Naive B cell (primary cell): Measurements from ENCODE around the gene ZNF80. TPM values are rescaled to one million over a fixed set of nuclear protein-coding genes. Genes with fewer than 3 reads are reported as not detected.
"Not testable (repeated sequence)": the region's sequence is repeated elsewhere in the genome, so short reads cannot be mapped to it uniquely, and the experiment has no call there.

Experiments used
- ATAC-seq, 2 donors: fragments of 150-1000 bp; cut with Tn5 transposase; 2 replicates each; pipeline ENCODE4 v1.10.0; 2021; ENCODE audit warnings: low read depth in 2 of 2, mild to moderate bottlenecking in 2 of 2, moderate library complexity in 2 of 2
- DNase-seq: peaks from one replicate; pipeline ENCODE4 v3.0.0; 2022
- H3K27ac Mint-ChIP-seq, 6 donors: one replicate each; pipeline ENCODE4 v1.8.0; 2020 to 2022; ENCODE audit warnings: mild to moderate bottlenecking in 6 of 6, mixed read lengths in 6 of 6, moderate library complexity in 5 of 6, inconsistent platforms in 2 of 6
- H3K27me3 Mint-ChIP-seq, 3 donors: one replicate each; pipeline ENCODE4 v1.8.0; 2021 to 2022; ENCODE audit warnings: mixed read lengths in 3 of 3, mild to moderate bottlenecking in 1 of 3
- H3K36me3 Mint-ChIP-seq, 2 donors: one replicate each; pipeline ENCODE4 v1.8.0; 2020 to 2022; ENCODE audit warnings: mixed read lengths in 2 of 2, inconsistent platforms in 1 of 2, mild to moderate bottlenecking in 1 of 2
- H3K4me1 Mint-ChIP-seq, 3 donors: one replicate each; pipeline ENCODE4 v1.8.0; 2020 to 2022; ENCODE audit warnings: mixed read lengths in 3 of 3, inconsistent platforms in 1 of 3, mild to moderate bottlenecking in 1 of 3, moderate library complexity in 1 of 3
- H3K4me3 Mint-ChIP-seq, 8 donors: one replicate each; pipeline ENCODE4 v1.8.0; 2020 to 2022; ENCODE audit warnings: mild to moderate bottlenecking in 8 of 8, mixed read lengths in 8 of 8, moderate library complexity in 8 of 8, inconsistent platforms in 2 of 8
- H3K9me3 Mint-ChIP-seq, 7 donors: one replicate each; pipeline ENCODE4 v1.8.0; 2020 to 2022; ENCODE audit warnings: mixed read lengths in 7 of 7, mild to moderate bottlenecking in 5 of 7, inconsistent platforms in 2 of 7, moderate library complexity in 1 of 7
- polyA plus RNA-seq, 6 donors: library from polyadenylated mRNA; unstranded; fragments of 300-500 nt; fragmentation: Illumina TruSeq; gene quantifications; one replicate each; pipeline ENCODE4 v1.2.3, GENCODE V29; 2021; ENCODE audit warnings: low read depth in 6 of 6

Gene ZNF80
- polyA plus RNA-seq, 6 donors from 2014 or later: 0.27 TPM; not detected in 5

DNA sequence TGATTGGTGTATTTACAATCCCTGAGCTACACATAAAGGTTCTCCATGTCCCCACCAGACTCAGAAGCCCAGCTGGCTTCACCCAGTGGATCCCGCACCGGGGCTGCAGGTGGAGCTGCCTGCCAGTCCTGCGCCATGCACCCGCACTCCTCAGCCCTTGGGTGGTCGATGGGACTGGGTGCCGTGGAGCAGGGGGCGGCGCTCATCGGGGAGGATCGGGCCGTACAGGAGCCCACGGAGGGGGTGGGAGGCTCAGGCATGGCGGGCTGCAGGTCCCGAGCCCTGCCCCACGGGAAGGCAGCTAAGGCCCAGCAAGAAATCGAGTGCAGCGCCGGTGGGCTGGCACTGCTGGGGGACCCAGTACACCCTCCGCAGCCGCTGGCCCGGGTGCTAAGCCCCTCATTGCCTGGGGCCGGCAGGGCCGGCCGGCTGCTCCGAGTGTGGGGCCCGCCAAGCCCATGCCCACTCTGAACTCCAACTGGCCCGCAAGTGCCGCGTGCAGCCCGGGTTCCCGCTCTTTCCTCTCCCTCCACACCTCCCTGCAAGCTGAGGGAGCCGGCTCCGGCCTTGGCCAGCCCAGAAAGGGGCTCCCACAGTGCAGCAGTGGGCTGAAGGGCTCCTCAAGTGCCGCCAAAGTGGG is 888 bp upstream of the ZNF80 start:
- not testable (repeated sequence) for H3K4me3 Mint-ChIP-seq, H3K27ac Mint-ChIP-seq, ATAC-seq, H3K36me3 Mint-ChIP-seq, DNase-seq, H3K9me3 Mint-ChIP-seq, H3K27me3 Mint-ChIP-seq
- H3K4me1 Mint-ChIP-seq: peaks cover 9 to 15% (median 15%) of the 10 kb centered on the region in 3 donors

DNA sequence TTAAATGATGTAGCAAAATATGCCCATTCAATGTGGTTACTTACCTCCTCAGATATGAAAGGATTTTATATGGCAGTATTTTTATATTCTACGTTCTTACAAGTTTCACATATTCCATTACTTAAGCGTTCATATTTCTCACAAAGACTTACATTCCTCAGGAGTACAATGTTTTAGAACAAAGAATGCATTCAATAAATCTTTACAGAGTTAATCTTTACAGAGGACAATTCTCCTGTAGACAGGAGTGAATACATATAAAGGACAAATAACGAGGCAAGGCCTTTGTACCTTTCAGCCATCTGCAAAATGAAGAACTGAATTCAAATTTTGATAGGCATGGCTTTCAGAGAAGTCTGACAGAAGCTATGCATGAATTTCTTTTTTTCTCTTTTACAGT is 1.9 kb downstream of the ZNF80 start:
- Mint-ChIP-seq H3K27me3 (no peaks in the 10 kb centered on the region), H3K9me3 (no peaks in the 10 kb centered on the region), H3K4me1 (peaks cover 14 to 21% (median 16%) of the 10 kb centered on the region in 3 donors), H3K27ac (peak overlapping the region in 1 of 6 donors; percentile 15), H3K36me3 (no peaks in the 10 kb centered on the region), H3K4me3 (no peak overlapping the region)
- DNase-seq (no peak), ATAC-seq (no peak)

DNA sequence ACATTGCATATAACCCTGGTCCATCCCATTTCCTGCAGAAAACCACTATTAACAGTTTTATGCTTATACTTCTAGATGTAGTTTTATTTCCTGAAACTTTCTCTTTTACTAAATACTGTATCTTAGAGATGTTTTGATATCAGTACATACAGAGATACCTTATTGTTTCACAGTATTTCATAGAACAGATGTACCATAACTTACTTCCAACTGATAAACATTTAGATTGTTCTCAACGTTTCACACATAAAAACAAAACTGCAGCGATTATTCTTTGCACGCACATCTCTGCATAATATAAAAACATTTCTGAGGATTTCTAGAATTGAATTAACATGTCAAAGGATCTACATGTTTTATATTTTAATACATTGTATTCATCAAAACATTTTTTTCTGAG is 2.6 kb downstream of the ZNF80 start:
- H3K36me3 Mint-ChIP-seq: no peaks in the 10 kb centered on the region
- peak overlapping the region in 1 of 6 donors; percentile 15 for H3K27ac Mint-ChIP-seq
- no peaks in the 10 kb centered on the region for H3K9me3 Mint-ChIP-seq
- H3K4me3 Mint-ChIP-seq: no peak overlapping the region
- ATAC-seq: no peak
- H3K27me3 Mint-ChIP-seq: no peaks in the 10 kb centered on the region
- peaks cover 14 to 21% (median 16%) of the 10 kb centered on the region in 3 donors for H3K4me1 Mint-ChIP-seq
- no peak for DNase-seq

DNA sequence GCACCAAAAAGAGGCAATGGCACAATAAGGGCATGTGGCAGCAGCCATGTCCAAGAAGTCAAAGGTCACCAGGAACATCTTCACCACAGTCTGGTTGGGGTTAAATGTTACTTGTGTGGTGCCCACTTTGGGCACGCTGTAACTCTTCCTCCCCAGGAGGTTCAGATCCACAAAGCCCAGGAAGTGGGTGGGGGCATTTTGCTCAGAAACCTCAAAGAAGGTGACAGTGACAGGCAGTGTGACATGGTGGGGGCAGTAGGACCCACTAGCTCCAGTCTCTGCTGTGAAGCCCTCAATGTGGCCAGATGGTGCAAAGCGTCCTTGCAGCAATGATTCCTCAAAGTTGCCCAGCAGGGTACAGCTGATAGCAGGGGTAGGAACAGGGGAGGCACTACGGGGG is 5.8 kb downstream of the ZNF80 start:
- H3K27me3 Mint-ChIP-seq: no peaks in the 10 kb centered on the region
- ATAC-seq: no peak
- H3K27ac Mint-ChIP-seq: peak overlapping the region in 2 of 6 donors; percentile 57 to 82
- H3K4me3 Mint-ChIP-seq: peak overlapping the region in 1 of 8 donors; percentile 6
- no peak for DNase-seq
- H3K36me3 Mint-ChIP-seq: no peaks in the 10 kb centered on the region
- H3K4me1 Mint-ChIP-seq: peaks cover 21 to 26% (median 23%) of the 10 kb centered on the region in 3 donors
- H3K9me3 Mint-ChIP-seq: no peaks in the 10 kb centered on the region

DNA sequence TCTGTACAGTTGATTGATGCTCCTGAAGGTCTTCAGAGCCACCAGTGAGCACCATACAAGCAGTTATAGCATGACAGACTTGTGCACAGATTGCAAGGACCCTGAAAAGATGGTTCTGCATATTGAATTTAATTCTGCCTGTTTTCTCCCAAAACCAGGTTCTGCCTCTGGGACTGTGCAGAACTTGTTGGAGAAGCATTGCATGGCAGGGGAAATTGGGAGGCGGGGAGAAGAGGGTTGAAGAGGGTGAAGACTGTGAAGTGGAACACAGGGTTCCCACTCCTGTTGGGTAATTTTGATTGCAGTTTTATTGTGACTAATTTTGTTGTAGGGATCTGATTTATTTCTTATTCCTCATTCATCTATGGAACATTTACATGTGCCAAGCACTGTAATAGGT is 10.3 kb downstream of the ZNF80 start:
- no peak overlapping the region for H3K4me3 Mint-ChIP-seq

DNA sequence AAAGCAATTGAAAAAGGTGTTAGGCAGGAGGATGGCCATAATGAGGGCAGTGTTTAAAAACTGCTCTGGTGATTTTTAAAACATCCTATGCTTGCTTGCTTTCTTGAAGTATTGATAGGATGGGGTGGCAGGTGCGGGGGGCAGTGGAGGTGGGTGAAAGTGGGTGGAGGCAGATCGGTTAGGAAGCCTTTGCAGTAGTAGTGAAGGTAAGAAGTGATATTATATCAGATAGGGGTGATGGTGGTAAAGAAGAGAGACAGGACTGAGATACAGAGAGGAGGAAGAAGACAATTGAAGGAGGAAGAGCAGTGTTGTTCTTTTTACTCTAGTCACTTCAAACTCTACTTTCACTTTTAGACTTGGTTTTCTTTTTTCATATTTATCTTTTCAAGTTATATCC is 11.1 kb downstream of the ZNF80 start:
- Mint-ChIP-seq H3K4me3 (peak overlapping the region in 7 of 8 donors; percentile 10 to 88 (median 63)), H3K36me3 (peaks cover 0 to 8% of the 10 kb centered on the region in 2 donors)

More for the DNA sequence above, 10.3 kb downstream of the ZNF80 start:
- no peak for DNase-seq
- ATAC-seq: no peak
- Mint-ChIP-seq H3K27ac (peak overlapping the region in 2 of 6 donors; percentile 44 to 86), H3K9me3 (peaks cover 0 to 19% (median 7%) of the 10 kb centered on the region in 7 donors), H3K36me3 (peaks cover 0 to 8% of the 10 kb centered on the region in 2 donors), H3K4me1 (peaks cover 49 to 67% (median 52%) of the 10 kb centered on the region in 3 donors), H3K27me3 (no peaks in the 10 kb centered on the region)

DNA sequence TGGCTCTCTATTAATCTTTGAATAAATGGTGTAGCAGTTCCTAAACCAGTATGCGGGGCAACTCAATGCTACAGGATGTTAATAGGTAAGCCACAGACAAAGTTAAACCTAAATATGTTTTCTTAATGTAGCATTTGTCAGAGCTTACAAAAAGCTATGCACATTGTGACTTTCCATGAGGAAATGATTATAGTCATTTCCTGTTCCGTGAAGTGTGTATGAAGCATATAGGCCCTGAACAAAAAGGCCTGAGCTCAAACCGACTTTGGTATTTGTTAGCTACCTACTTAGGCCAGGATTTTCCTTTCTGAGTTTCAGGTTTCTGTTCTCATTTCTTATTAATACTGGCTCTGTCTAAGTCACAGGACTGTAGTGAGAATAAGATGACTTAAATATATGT is 14.2 kb downstream of the ZNF80 start:
- peak overlapping the region; percentile 23 to 86 (median 72) for H3K27ac Mint-ChIP-seq
- H3K4me1 Mint-ChIP-seq: peaks cover 56 to 59% (median 59%) of the 10 kb centered on the region in 3 donors
- H3K4me3 Mint-ChIP-seq: peak overlapping the region in 2 of 8 donors; percentile 6 to 43
- peaks cover 0 to 19% (median 7%) of the 10 kb centered on the region in 7 donors for H3K9me3 Mint-ChIP-seq
- peak; percentile 35 for DNase-seq
- peaks cover 6 to 8% of the 10 kb centered on the region in 2 donors for H3K36me3 Mint-ChIP-seq
- no peaks in the 10 kb centered on the region for H3K27me3 Mint-ChIP-seq
- peak; percentile 79 to 85 for ATAC-seq

More for the DNA sequence above, 11.1 kb downstream of the ZNF80 start:
- ATAC-seq (no peak), DNase-seq (no peak)
- Mint-ChIP-seq H3K27me3 (no peaks in the 10 kb centered on the region), H3K9me3 (peaks cover 0 to 19% (median 7%) of the 10 kb centered on the region in 7 donors), H3K4me1 (peaks cover 47 to 61% (median 47%) of the 10 kb centered on the region in 3 donors), H3K27ac (peak overlapping the region; percentile 86 to 97 (median 94))

DNA sequence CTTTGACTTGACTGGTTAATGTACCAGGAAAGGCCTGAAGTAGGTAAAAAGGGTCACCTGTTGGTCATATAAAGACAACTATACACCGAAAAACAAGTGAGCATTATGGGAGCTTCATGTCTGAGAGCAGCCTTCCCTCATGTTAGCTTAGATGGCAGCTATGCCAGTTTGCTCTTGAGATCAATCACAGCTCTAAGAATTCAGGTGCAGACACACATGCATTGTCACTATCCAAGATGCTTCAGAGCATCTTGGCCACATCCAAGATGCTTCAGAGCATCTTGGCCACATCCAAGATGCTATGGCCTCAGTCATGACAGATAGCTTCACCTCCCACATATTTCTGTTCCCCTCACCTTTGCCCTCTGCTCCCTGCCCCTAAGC is 15.5 kb downstream of the ZNF80 start:
- peaks cover 6 to 8% of the 10 kb centered on the region in 2 donors for H3K36me3 Mint-ChIP-seq
- DNase-seq (no peak), ATAC-seq (no peak)
- H3K9me3 Mint-ChIP-seq: peaks cover 0 to 19% (median 7%) of the 10 kb centered on the region in 7 donors
- no peak overlapping the region for H3K4me3 Mint-ChIP-seq
- H3K4me1 Mint-ChIP-seq: peaks cover 51 to 53% (median 52%) of the 10 kb centered on the region in 3 donors
- no peaks in the 10 kb centered on the region for H3K27me3 Mint-ChIP-seq
- H3K27ac Mint-ChIP-seq: peak overlapping the region in 4 of 6 donors; percentile 14 to 86 (median 34)

DNA sequence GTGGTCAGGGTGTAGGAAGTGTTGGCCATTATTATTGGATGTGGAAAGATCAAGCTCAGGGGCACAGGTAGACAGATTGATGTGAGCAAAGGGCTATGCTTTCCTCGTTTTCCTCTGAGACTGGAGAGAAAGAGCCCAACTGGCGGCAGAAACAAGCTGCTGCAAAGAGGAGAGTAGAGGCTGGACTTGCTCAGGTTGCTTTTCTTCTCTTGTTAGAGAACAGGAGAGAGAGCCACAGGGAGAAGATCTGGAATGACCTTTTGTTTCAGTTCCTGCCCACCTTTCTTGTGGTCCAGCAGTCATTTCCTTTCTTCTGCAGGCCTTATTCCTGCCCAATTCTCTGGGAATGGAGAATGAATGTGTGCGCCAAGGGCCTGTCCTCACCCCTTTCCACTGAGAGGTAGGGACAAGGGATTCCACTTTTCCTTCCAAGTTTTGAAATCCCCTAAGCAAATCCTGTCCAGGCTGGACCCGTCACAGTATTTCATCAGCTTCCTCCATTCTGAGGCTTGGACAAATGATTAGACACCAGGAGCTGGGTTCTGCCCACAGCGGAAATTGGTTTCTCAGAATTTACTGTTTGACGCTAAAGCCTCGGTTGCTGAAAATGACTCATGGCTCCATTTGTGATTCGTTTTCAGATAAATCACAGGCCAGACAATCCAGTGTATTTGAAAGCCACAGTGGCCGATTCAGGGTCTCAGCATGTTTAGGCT is 16.1 kb downstream of the ZNF80 start:
- peaks cover 0 to 19% (median 7%) of the 10 kb centered on the region in 7 donors for H3K9me3 Mint-ChIP-seq
- peaks cover 47 to 48% (median 48%) of the 10 kb centered on the region in 3 donors for H3K4me1 Mint-ChIP-seq
- no peak for DNase-seq
- peaks cover 6 to 8% of the 10 kb centered on the region in 2 donors for H3K36me3 Mint-ChIP-seq
- no peaks in the 10 kb centered on the region for H3K27me3 Mint-ChIP-seq
- peak overlapping the region in 1 of 8 donors; percentile 15 for H3K4me3 Mint-ChIP-seq
- no peak for ATAC-seq
- H3K27ac Mint-ChIP-seq: peak overlapping the region in 3 of 6 donors; percentile 60 to 86 (median 61)

DNA sequence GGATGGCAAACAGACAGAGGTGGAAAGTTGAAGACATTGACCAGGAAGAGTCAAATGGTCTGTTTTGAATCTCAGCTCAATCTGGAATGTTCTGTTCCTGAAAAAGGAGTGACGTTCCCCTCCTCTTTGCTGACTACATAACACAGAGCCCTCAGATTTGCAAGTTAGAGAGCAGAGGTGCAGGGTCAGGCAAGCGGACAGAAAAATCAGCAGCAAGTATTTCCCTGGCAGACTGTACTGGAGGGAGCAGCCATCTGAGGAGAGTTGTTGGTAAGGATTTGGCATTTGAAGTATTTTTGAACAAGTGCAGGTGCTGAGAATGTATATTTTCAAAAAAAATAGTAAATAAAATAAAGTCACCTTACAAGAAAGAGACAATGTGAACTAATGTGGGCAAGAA is 17.6 kb downstream of the ZNF80 start:
- DNase-seq (no peak), ATAC-seq (no peak)
- peaks cover 0 to 8% (median 2%) of the 10 kb centered on the region in 7 donors for H3K9me3 Mint-ChIP-seq
- peak overlapping the region in 5 of 8 donors; percentile 9 to 53 (median 29) for H3K4me3 Mint-ChIP-seq
- peak overlapping the region in 1 of 6 donors; percentile 96 for H3K27ac Mint-ChIP-seq
- H3K36me3 Mint-ChIP-seq: peaks cover 0 to 6% of the 10 kb centered on the region in 2 donors
- no peaks in the 10 kb centered on the region for H3K27me3 Mint-ChIP-seq
- H3K4me1 Mint-ChIP-seq: peaks cover 32 to 39% (median 33%) of the 10 kb centered on the region in 3 donors

DNA sequence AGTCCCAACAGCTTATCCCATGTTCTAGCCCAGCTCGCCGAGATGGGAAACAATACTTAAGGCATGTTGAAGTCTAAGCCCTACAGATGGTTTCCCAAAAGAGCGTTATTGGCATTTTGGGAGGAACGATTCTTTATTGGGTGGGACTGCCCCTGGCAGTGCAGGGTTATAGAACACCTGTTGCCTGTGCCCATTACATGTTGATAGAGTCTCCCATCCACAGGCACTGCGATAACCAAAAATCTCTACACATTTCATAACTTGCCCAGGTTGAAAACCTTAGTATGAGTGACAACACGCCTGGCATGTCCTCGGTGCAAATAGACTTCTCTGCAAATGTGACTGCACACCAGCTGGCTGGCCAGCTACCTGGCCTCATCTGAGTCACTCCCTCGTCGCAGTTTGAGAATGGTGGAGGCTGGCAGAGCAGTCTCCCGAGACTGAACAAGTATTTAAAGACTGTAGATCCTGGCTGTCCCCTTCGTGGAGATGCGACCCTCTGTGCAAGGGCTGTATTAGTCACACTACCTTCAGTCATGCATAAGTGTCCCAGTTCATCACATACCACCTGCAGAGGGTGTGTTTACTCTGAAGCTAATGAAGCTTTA is 18.7 kb downstream of the ZNF80 start:
- ATAC-seq: no peak
- H3K36me3 Mint-ChIP-seq: peaks cover 0 to 6% of the 10 kb centered on the region in 2 donors
- H3K27ac Mint-ChIP-seq: peak overlapping the region in 2 of 6 donors; percentile 21 to 91
- no peaks in the 10 kb centered on the region for H3K27me3 Mint-ChIP-seq
- no peak for DNase-seq
- no peaks in the 10 kb centered on the region for H3K9me3 Mint-ChIP-seq
- H3K4me3 Mint-ChIP-seq: peak overlapping the region in 6 of 8 donors; percentile 5 to 67 (median 44)
- H3K4me1 Mint-ChIP-seq: peaks cover 22 to 35% (median 28%) of the 10 kb centered on the region in 3 donors

DNA sequence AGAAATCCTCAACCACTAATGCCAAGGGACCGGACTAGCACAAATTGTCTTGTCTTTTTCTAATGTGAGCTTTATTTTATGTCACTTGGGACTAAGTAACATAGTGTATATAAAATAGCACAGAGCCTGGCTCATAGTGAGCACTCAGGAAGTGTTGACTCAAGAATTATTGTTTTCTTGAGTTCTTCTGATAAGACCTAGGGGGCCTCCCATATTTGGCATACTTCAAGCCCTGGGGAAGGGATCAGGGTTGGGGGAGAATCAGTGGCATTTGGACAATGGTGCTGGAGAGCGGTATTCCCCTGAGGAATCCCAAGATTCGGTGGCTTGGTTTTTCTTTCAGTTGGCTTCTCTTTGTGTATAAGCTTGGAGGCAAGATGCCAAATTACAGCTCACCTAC is 19.4 kb downstream of the ZNF80 start:
- peak overlapping the region in 2 of 6 donors; percentile 19 to 38 for H3K27ac Mint-ChIP-seq
- peak overlapping the region in 1 of 8 donors; percentile 48 for H3K4me3 Mint-ChIP-seq
- H3K27me3 Mint-ChIP-seq: no peaks in the 10 kb centered on the region
- peaks cover 0 to 6% of the 10 kb centered on the region in 2 donors for H3K36me3 Mint-ChIP-seq
- ATAC-seq (no peak), DNase-seq (no peak)
- H3K9me3 Mint-ChIP-seq: no peaks in the 10 kb centered on the region
- peaks cover 21 to 34% (median 27%) of the 10 kb centered on the region in 3 donors for H3K4me1 Mint-ChIP-seq

DNA sequence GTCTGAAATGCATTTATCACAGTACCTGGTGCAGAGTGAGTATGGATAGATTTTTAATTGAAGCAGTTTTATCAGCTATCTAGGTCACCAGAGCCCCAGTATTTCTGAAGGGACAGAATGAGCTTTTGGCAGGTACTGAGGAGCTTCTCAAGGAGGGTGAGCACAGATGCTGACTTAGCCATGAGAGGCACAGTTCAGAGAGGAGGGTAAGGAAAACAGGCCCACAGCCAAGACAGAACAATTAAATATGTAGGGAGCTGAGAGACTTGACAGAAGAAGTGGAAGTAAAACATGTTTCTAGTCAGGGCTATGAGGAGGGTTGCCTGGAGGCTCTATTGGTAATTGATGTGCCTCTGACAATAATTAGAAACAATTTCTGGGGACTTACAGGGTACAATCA is 20.1 kb downstream of the ZNF80 start:
- H3K27me3 Mint-ChIP-seq: no peaks in the 10 kb centered on the region
- peak overlapping the region in 3 of 6 donors; percentile 8 to 54 (median 38) for H3K27ac Mint-ChIP-seq
- H3K4me3 Mint-ChIP-seq: peak overlapping the region in 1 of 8 donors; percentile 26
- DNase-seq: no peak
- H3K9me3 Mint-ChIP-seq: no peaks in the 10 kb centered on the region
- peaks cover 22 to 37% (median 31%) of the 10 kb centered on the region in 3 donors for H3K4me1 Mint-ChIP-seq
- no peak for ATAC-seq
- peaks cover 0 to 6% of the 10 kb centered on the region in 2 donors for H3K36me3 Mint-ChIP-seq
